ENCODE results near the gene RPS15.

RPS15 gene

DNA sequence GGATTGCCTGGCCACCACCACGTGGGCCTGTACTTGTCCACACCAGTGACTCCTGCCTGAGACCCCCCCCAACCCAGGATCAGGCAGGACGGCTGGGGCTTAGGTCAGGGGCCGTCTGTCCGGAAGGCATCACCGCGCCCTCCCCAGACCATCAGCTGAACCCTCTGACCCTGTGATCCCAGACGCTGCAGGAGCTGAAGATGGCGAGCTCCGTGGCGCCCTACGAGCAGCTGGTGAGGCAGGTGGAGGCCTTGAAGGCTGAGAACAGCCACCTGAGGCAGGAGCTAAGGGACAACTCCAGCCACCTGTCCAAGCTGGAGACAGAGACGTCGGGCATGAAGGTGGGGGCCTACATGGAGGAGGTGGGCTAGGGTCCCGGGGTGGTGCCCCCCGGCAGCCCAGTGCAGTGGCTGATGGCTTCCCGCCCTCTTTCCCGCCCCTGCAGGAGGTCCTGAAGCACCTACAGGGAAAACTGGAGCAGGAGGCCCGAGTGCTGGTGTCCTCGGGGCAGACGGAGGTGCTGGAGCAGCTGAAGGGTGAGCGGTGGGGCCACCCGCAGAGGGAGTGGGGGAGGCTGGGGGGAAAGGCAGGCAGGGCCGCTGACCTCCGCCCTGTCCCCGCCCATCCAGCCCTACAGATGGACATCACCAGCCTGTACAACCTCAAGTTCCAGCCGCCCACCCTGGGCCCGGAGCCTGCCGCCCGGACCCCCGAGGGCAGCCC, 14.8 kb downstream of the RPS15 start:
- Mint-ChIP-seq H3K9me3 (no peaks in the 10 kb centered on the region), H3K27me3 (ENCODE audit: low read depth) (peaks cover 77% of the 10 kb centered on the region), H3K27ac (no peak overlapping the region), H3K4me1 (peaks cover 11% of the 10 kb centered on the region), H3K4me3 (no peak overlapping the region), H3K36me3 (ENCODE audit: low read depth) (no peaks in the 10 kb centered on the region)
- TF ChIP-seq, protein P1, sequence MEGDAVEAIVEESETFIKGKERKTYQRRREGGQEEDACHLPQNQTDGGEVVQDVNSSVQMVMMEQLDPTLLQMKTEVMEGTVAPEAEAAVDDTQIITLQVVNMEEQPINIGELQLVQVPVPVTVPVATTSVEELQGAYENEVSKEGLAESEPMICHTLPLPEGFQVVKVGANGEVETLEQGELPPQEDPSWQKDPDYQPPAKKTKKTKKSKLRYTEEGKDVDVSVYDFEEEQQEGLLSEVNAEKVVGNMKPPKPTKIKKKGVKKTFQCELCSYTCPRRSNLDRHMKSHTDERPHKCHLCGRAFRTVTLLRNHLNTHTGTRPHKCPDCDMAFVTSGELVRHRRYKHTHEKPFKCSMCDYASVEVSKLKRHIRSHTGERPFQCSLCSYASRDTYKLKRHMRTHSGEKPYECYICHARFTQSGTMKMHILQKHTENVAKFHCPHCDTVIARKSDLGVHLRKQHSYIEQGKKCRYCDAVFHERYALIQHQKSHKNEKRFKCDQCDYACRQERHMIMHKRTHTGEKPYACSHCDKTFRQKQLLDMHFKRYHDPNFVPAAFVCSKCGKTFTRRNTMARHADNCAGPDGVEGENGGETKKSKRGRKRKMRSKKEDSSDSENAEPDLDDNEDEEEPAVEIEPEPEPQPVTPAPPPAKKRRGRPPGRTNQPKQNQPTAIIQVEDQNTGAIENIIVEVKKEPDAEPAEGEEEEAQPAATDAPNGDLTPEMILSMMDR (IDR thresholded peaks at IDR 0.05; ENCODE audit: unreplicated experiment in 3 of 3) = no peak

DNA sequence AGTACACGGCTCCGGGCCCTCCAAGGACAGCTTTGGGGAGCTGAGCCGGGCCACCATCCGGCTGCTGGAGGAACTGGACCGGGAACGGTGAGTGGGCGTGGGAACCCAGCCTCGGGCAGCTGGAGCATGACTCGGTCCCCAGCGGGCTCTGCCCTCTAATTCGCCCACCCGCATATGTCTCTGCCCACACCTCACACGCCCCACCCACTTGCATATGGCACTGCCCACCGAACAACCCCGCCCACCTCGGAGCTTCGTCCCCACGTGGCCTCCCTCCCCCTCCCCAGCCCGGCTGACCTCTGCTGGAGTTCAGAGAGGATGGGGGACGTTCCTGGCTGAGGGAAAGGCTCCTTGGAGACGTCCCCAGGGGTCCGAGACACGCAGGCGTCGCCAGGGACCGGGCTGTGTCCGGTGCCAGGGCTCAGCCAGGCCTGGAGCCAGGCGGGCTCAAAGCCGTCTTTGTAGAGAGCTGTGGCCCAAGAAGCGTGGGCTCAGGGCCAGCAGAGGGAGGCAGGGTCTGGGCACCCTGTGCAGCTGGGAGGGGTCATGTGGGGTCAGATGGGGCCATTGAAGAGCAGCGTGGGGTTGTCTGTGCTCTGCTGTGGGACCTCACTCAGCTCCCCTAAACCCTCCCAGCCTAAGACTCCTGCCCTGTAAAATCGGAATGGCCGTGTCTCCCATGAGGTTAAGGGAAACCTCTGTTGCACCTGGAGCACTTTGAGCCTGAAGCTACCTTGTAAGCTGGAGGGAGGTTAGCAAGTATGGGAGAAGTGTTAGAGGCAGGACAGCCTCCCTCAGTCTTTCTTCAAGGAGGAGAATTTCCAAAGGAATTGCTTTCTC, 15.5 kb downstream of the RPS15 start:
- no peak overlapping the region for H3K27ac Mint-ChIP-seq
- H3K9me3 Mint-ChIP-seq = no peaks in the 10 kb centered on the region
- H3K36me3 Mint-ChIP-seq (ENCODE audit: low read depth) = no peaks in the 10 kb centered on the region
- no peak overlapping the region for H3K4me3 Mint-ChIP-seq
- peaks cover 11% of the 10 kb centered on the region for H3K4me1 Mint-ChIP-seq
- peaks cover 75% of the 10 kb centered on the region for H3K27me3 Mint-ChIP-seq (ENCODE audit: low read depth)
- TF ChIP-seq, protein P1 (IDR thresholded peaks at IDR 0.05; ENCODE audit: unreplicated experiment in 3 of 3) = no peak

DNA sequence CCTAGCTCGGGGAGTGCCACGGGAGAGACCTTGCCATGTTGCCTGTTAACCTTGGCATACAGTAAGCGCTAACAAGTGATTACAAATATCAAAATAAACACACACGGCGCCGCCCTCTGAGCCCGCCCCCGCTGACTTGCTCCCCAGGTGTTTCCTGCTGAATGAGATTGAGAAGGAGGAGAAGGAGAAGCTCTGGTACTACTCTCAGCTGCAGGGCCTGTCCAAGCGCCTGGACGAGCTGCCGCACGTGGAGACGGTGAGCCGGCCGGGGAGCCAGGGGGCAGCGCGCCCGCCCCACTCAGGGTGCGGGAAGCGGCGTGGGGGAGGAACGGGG, 16.8 kb downstream of the RPS15 start:
- H3K4me1 Mint-ChIP-seq = peaks cover 6% of the 10 kb centered on the region
- no peak overlapping the region for H3K4me3 Mint-ChIP-seq
- peaks cover 6% of the 10 kb centered on the region for H3K36me3 Mint-ChIP-seq (ENCODE audit: low read depth)
- TF ChIP-seq, protein P1 (IDR thresholded peaks at IDR 0.05; ENCODE audit: unreplicated experiment in 3 of 3) = no peak
- no peak overlapping the region for H3K27ac Mint-ChIP-seq
- H3K9me3 Mint-ChIP-seq = no peaks in the 10 kb centered on the region
- H3K27me3 Mint-ChIP-seq (ENCODE audit: low read depth) = peaks cover 76% of the 10 kb centered on the region

DNA sequence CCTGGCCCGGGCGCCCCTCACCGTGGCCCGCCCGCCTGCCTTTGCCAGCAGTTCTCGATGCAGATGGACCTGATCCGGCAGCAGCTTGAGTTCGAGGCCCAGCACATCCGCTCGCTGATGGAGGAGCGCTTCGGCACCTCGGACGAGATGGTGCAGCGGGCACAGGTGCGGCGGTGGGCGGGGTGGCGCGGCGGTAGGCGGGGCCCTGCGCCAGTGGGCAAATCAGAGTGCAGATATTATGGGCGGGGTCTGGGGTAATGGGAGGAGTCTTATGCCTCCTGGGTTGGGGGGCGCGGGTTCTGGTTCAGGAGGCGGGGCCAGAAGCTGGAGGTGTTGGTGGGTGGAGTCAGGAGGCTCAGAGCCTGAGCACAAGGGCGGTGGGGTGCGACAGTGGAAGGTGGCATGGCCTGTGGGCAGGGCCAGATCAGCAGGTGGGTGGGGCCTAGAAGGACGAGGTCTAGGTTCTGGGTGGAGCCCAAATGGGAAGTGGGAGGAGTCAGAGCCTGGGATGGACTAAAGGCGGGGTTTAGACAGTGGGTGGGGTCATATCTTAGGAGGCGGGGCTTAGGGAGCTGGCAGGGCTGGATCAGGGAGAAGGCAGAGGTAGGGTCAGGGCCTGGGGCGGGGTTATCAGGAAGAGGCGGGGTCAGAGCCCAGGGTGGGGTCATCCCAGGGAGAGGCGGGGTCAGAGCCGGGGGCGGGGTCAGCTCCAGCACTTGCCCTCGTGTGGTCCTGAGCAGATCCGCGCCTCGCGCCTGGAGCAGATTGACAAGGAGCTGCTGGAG, 17.3 kb downstream of the RPS15 start:
- Mint-ChIP-seq H3K36me3 (ENCODE audit: low read depth) (peaks cover 6% of the 10 kb centered on the region), H3K27ac (no peak overlapping the region), H3K27me3 (ENCODE audit: low read depth) (peaks cover 71% of the 10 kb centered on the region), H3K4me1 (peaks cover 5% of the 10 kb centered on the region), H3K9me3 (no peaks in the 10 kb centered on the region), H3K4me3 (no peak overlapping the region)
- TF ChIP-seq, protein P1 (IDR thresholded peaks at IDR 0.05; ENCODE audit: unreplicated experiment in 3 of 3) = no peak

DNA sequence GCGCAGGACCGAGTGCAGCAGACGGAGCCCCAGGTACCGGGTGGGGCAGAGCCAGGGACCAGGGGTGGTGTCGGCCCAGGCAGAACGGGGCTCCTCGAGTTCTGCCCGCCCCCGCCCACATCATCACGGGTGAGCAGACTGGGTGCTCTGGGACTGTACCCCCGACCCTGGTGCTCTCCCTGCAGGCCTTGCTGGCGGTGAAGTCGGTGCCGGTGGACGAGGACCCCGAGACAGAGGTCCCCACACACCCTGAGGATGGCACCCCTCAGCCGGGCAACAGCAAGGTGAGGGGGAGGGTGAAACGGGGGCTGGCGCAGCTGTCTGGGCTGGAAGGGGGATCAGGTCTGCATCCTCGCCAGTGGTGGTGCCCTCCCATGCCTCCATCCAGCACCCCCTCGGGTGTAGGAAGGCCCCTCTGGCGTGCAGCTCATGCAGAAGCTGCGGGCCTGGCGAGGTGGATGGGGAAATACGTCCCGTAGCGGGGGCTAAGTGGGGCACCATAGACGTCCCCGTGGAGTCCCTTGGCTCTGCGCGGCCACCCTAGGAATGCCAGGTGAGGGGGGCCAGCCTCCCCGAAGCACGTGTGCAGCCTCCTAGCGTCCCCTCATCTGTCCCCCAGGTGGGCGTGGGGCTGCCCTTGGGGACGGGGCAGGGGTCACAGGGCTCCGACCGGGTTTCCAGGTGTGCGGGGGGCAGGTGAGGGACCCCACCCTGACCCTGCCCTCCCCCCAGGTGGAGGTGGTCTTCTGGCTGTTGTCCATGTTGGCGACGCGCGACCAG, 18.1 kb downstream of the RPS15 start:
- H3K4me3 Mint-ChIP-seq = no peak overlapping the region
- no peak overlapping the region for H3K27ac Mint-ChIP-seq
- no peaks in the 10 kb centered on the region for H3K9me3 Mint-ChIP-seq
- no peaks in the 10 kb centered on the region for H3K4me1 Mint-ChIP-seq
- H3K36me3 Mint-ChIP-seq (ENCODE audit: low read depth) = peaks cover 6% of the 10 kb centered on the region
- TF ChIP-seq, protein P1 (IDR thresholded peaks at IDR 0.05; ENCODE audit: unreplicated experiment in 3 of 3) = no peak
- peaks cover 63% of the 10 kb centered on the region for H3K27me3 Mint-ChIP-seq (ENCODE audit: low read depth)

All from nephron (organoid).